GM18498 (cell line): Measurements from ENCODE around the gene C1QTNF7.

Experiments
- ATAC-seq: cut with Tn5 transposase; IDR thresholded peaks from one replicate; pipeline ENCODE4 v1.9.1; 2021; ENCODE audit warnings: mild to moderate bottlenecking, moderate library complexity; ENCODE audit not compliant: unreplicated experiment

The C1QTNF7 gene, protein sequence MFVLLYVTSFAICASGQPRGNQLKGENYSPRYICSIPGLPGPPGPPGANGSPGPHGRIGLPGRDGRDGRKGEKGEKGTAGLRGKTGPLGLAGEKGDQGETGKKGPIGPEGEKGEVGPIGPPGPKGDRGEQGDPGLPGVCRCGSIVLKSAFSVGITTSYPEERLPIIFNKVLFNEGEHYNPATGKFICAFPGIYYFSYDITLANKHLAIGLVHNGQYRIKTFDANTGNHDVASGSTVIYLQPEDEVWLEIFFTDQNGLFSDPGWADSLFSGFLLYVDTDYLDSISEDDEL

DNA sequence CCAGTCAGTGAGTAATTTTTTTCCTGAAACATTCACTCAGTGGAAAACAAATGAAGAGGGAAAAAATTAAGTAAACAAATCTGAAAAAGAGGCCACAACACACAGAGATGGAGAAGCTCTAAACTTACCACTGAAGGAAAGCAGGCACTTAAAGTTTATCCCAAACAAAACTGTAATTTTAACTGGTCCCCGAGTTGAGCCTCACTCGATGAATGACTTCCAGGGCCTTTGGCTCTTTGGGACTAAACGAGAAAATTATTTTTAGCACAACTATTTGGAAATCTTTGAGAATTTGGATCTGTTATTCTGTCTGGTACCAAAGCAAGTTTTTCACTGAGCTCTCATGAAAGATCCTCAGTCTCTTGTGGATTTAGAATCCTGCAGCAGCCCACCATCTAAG, at the start of gene C1QTNF7:
Gene C1QTNF7 (plus strand): TSS at position 333 of the 400 bp plus-strand sequence. CDS start 7,711 bp downstream, outside the sequence.
- no peak for ATAC-seq

GRCh38 chr4:15378062-15378461, 49.8 kb upstream of the C1QTNF7 start:
- no peak for ATAC-seq

DNA sequence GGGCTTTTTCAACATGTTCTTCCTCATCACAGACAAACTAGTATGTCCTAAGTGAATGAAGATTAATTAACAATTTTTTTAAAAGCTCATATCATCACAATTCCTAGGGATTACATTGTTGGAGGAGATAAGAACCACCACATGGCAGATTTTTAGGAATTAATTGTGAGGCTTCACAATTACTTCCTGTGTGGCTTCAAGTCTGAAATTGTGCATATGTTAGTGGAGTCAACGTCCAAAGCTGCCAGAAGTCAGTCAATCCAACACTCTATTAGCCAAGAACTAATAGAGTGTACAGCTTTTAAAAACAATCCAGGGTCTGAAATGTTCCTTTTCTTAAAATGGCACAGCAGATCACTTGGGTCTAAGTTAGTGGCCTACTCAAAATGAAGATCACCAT, 49.3 kb upstream of the C1QTNF7 start:
- no peak for ATAC-seq

DNA sequence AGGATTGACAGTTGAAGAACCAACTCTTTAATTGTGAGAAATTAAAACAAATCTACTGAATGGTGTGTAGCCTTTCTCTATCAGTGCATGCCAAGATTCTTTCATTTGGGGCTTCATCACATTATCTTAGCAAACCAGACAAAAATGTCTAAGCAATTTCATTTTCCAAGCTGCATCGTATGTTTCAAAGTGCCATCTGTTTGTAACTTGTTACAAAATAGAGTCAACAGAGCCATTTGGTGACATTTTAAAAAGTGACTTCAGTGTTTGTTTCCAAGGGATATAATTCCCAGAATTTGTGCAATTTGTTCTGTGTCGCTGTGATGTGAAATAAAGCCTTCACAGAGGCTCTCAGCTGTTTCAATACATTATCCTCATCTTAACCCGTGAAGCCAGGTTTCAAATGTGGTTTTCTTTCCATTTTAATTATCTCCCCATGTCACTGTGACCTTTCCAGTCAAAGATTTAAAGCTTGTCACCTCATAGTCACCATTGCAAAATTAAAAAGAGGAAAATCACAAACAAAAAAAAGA, 46.0 kb upstream of the C1QTNF7 start:
- no peak for ATAC-seq

DNA sequence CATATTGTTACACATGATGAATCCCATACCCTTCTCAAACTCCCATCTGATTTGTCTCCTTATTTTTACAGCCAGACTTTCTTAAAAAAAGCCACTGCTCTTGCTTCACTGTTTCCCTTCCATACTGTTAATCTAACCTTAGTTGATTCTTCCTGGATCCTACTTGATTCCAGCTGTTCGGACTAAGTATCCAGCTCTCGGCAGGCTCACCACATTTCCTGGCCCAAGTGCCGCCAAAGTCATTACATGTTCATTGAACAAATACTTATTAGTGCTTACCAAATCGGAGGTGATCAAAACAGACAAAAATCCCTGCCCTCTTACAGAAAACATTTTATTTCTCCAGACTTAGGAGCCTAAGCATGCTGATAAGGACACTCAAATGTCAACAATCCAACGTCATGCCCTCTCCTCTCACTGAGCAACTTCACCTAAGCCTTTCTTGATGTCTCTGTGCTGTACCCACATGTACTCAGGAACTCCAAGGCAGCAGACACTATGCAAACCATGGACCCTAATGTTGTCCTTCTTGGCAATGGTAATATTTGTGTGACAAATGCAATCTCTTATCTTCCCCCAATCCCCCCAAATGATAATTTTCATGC, 45.1 kb upstream of the C1QTNF7 start:
- no peak for ATAC-seq

DNA sequence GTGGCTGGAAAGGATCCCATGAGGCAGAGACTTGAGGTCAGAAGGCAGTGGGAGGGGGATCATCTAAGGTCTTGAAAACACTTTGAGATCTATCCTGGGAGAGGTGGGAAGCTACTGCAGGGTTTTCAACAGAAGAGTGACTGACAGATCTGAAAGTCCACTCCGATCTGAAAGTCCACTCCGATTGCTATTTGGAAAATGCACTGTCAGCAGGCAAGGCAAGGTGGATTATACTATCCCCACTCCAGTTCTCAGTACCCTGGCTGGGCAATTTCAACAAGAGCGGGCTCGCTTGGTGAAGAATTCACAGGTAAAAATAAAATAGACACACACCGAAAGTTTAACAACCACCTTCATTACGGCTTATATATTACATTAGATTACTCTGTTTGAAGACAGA, 42.3 kb upstream of the C1QTNF7 start:
- ATAC-seq: no peak

- no peak for ATAC-seq
Measured at GRCh38 chr4:15385928-15386327, 41.9 kb upstream of the C1QTNF7 start.

DNA sequence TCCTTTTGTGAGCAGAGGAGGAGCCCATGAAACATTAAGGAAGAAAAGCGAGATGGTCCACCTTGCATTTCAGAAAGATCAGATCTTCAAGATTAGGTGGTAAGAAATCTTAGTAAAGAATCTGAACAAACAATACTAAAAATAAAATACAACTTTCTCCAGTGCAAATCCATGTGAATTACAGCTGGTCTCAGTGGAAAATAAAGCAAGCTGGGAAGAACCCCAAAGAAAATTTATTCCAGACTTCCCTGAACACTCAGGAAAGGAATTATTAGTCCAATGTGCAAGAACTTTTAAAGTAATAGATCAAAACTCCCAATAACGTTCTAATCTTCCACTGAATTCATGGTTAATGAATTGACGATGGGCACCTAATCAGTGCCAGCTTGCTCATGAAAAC, 37.3 kb upstream of the C1QTNF7 start:
- ATAC-seq: no peak

DNA sequence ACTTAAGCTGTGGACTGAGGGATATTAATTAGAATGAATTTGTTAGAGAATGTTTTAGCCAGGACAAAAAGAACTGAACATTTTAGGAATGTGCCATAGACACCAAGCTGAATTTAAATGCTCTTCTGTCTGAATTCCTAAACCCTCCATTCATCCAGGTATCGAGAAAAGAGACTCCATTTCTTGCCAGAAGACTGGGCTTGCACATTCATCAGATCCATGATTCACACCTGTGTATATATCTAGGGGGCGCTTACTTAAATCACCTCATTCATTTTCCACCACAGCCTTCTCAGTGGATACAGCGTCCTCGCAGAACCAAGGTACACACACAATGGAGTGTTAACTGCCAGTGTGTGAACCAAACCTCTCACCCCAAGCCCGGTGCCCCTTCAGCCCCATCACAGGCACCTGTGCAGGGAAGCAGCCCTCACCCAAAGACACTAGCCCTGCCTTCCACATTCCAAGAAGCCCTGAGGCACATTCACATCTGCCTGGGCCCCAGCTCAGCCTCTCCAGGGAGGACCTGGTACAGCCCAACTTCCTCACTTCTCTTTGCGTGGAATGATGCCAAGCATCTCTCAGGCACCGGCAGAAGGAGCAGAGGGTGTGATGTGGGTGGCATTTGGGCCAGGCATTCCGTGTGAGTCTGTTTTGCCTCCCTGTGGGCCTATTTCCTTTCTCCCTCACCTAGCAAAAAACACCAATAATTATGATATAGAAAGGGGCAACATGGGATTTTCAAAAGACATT, 35.6 kb upstream of the C1QTNF7 start:
- ATAC-seq: no peak

DNA sequence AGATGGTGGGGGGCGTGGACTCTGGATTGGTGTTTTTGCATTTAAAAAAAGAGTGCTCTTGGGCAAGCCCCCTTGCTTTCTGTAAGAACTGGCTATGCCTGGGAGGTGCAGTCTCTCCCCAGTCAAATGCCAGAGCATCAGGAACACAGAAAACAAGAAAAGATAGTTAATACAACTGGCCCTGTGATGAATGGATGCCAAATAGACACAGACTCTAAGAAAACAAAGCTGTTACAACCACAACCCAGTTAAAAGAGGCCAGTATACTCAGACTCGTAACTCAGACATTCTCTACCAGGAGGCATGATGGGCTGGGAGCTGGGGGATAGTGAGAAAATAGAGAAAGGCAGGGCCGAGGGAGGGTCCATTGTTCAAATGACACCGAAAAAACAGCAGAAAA, 32.5 kb upstream of the C1QTNF7 start:
- no peak for ATAC-seq

DNA sequence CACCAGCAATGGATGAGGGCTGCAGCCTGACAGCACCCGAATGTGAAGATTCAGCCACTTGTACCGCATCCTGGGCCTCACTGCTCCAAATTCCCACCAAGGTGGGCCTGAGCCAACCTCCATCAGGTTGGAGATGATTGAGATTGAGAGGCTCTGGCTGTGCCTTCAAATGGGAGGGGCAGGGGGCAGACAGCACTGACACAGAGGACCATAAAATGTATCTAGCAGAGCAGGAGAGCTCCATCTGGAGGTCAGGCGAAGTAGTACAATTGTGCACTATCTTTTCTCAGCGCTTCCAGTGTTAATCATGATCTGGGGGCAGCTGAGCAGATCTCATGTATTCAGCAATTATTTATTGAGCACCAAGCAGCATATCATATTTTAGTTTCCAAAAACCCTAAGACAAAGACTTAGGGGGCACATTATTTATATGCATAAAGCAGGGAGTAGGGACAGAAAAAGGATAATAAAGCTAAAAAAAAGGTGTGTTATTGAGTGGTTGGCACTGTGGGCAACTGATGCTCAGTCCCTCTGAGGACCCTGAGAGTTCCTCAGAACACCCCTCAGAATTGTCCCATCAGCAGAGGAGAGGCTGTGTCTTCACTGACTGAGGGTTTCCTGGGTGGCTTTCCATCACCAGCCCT, 31.6 kb upstream of the C1QTNF7 start:
- ATAC-seq: peak; percentile 78

- no peak for ATAC-seq
Measured at GRCh38 chr4:15398001-15398400, 29.8 kb upstream of the C1QTNF7 start.

DNA sequence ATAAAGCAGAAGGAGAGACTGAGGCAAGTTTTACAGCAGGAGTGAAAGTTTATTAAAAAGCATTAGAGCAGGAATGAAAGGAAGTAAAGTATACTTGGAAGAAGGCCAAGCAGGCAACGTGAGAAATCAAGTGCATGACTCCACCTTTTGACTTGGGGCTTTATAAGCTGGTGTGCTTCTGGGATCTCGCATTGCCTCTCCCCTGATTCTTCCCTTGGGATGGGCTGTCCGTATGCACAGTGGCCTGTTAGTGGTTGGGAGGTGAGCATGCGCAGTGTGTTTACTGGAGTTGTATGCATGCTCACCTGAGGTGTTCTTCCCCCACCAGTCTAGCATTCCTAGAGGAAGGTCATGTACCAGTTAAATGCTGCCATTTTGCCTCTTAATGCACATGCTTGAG, 29.1 kb upstream of the C1QTNF7 start:
- ATAC-seq: no peak

DNA sequence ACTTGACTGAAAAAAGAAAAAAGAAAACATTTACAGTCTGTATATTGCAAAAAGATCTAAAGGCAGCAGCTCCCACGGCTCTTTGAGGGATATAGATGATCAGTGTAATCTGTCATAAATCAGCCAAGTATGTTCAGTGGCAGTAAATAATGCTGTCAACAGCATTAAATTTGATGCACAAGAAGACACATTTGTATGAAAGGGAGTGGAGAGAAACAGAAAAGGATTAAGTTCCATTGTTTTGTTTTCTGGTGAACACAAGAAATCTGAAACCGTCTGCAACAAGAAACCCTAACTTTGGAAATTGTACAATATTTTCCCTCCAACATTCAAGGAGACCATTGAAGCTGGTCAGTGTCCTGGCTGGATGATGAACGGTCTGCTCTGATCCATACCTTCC, 27.6 kb upstream of the C1QTNF7 start:
- no peak for ATAC-seq

DNA sequence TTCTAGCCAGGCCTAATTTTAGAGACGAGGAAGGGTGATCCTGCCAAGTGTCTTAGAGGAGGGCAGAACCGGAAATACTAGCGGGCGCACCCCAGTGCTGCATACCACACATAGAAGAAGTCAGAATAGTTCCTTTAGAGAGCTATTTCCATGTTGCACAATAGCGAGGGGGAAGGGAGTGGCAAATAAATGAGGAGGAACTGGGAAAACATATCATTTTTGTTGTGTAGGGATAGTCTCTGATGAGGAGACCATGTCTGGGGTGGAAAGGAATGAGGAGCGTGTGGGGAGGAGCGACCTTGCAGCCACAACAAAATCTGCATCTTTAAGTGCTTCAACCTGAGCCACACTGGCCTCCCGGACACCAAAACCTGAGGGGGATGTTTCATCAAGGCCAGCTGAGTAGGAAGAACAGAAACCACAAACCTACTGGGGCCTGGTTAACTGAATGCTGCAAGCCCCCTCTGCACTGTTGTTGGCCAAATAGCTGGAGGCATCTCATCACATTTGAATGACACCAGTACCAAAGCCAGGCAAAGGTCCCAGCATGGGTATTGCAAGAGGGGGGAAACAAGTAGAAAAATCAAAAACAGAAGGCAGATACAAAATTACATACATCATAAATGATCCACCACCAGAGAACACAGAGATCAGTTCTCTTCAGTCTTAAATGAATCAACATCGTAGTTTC, 26.7 kb upstream of the C1QTNF7 start:
- peak; percentile 74 for ATAC-seq

DNA sequence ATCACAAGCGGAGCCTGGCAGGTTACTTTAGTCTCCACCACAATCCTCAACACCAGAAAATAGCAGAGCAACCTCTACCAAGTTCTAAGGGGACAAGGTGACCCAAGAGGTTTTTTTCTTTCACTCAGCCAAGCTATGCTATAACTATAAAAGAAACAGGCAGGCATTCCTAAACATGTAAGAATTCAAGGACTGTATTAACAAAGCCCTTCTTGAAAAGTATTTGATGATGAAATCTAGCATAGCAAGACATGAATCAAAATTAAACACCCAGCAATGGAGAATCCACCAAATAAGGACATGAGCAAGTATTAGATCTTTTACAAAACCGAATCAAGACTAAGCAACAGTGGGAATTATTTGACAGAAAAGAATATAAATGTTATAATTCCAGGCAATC, 25.7 kb upstream of the C1QTNF7 start:
- no peak for ATAC-seq

- no peak for ATAC-seq
Measured at GRCh38 chr4:15402974-15403373, 24.9 kb upstream of the C1QTNF7 start.

- no peak for ATAC-seq
Measured at GRCh38 chr4:15405018-15405417, 22.8 kb upstream of the C1QTNF7 start.

DNA sequence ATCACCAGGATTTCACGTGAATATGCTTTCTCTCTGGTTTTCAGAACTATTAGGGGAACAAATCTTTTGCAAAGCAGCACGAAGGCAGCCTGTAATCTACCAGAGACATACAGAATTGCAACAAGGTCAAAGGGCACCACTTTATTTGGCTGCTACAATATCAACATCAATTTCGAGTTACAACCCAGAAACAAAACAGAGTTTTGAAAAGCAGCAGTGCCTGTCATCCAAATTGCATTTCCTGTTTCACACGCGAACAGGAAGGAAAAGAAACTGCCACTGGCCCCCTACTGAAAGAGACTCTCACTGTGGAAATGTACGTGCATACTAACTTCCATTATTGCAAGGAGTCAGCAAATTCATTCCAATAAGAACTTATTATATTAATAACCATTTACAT, 17.1 kb upstream of the C1QTNF7 start:
- ATAC-seq: no peak

DNA sequence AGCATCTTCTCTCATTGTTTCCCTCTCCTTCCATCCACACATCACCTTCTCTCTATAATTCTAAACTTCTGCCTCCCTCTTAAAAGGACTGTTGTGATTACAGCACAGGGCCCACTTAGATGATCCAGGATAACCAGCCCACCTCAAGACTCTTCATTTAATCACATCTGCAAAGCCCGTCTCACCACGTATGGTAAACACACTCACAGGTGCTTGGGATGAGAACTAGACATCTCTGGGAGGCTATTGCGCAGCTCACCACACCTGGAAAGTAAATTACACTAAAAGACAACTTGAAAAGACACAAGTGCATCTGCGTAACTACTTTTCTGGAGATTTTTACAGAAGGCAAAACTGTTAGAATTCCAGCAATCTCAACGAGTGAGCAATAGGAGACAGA, 15.4 kb upstream of the C1QTNF7 start:
- no peak for ATAC-seq
